HepG2 (cell line): Measurements from ENCODE around the gene GTF2A2. TPM values are rescaled to one million over a fixed set of nuclear protein-coding genes. Genes with fewer than 3 reads are reported as not detected.

ENCODE experiments used
- ARNT ChIP-seq: fragments of 450-650 bp; IDR thresholded peaks from 2 replicates; pipeline ENCODE4 v1.6.1; 2017
- CHD2 ChIP-seq: IDR thresholded peaks from 2 replicates; pipeline ENCODE4 v1.6.1; 2011; ENCODE audit warnings: low read depth, low read length, improper control_type of control experiment
- ERF ChIP-seq: IDR thresholded peaks from 2 replicates; pipeline ENCODE4 v1.6.1; 2018; ENCODE audit warnings: missing biosample characterization, missing genetic modification reagents
- ETS1 ChIP-seq: sonication (generic); formaldehyde crosslinking; IDR thresholded peaks from 2 replicates; pipeline ENCODE4 v1.4.0; 2020; ENCODE audit warnings: missing genetic modification reagents
- HNRNPH1 ChIP-seq: fragments of 200-400 bp; formaldehyde crosslinking; optimal IDR thresholded peaks from 2 replicates; pipeline ENCODE3; 2017; ENCODE audit warnings: mild to moderate bottlenecking, low read depth, low read length
- KLF12 ChIP-seq: sonication (generic); formaldehyde crosslinking; IDR thresholded peaks from 2 replicates; pipeline ENCODE4 v1.4.0; 2020; ENCODE audit warnings: missing genetic modification reagents, borderline replicate concordance
- KLF16 ChIP-seq, 2 experiments: sonication (generic) in 1 of 2; formaldehyde crosslinking in 1 of 2; IDR thresholded peaks; 2 replicates each; pipeline versions ENCODE4 v1.6.1 to v1.8.0; 2016 to 2023; ENCODE audit warnings: missing genetic modification reagents in 2 of 2, missing compliant biosample characterization in 1 of 2
- MAF1 ChIP-seq: sonication (generic); formaldehyde crosslinking; IDR thresholded peaks from 2 replicates; pipeline ENCODE4 v1.5.0; 2020; ENCODE audit warnings: missing genetic modification reagents, borderline replicate concordance
- MLLT10 ChIP-seq: sonication (generic); formaldehyde crosslinking; IDR thresholded peaks from 2 replicates; pipeline ENCODE4 v1.4.0; 2020; ENCODE audit warnings: missing genetic modification reagents
- NFIB ChIP-seq: sonication (generic); formaldehyde crosslinking; IDR thresholded peaks from 2 replicates; pipeline ENCODE4 v1.9.0; 2021; ENCODE audit warnings: missing genetic modification reagents, mild to moderate bottlenecking, borderline replicate concordance
- RELA ChIP-seq: sonication (generic); formaldehyde crosslinking; IDR thresholded peaks from 2 replicates; pipeline ENCODE4 v1.4.0; 2020; ENCODE audit warnings: missing genetic modification reagents
- SOX6 ChIP-seq, 2 experiments: fragments of 450-650 bp in 1 of 2; sonication (generic) in 1 of 2; formaldehyde crosslinking in 1 of 2; IDR thresholded peaks; 2 replicates each; pipeline versions ENCODE4 v1.4.0 to v1.6.1; 2017 to 2020; ENCODE audit warnings: antibody characterized with exemption in 1 of 2, mild to moderate bottlenecking in 1 of 2, missing genetic modification reagents in 1 of 2
- STAT5B ChIP-seq: sonication (generic); formaldehyde crosslinking; IDR thresholded peaks from 2 replicates; pipeline ENCODE4 v1.4.0; 2020; ENCODE audit warnings: missing genetic modification reagents
- TBL1XR1 ChIP-seq: fragments of 150-350 bp; IDR thresholded peaks from 2 replicates; pipeline ENCODE4 v1.6.1; 2014; ENCODE audit warnings: borderline replicate concordance, low read length; ENCODE audit not compliant: partially characterized antibody
- THRA ChIP-seq: sonication (generic); formaldehyde crosslinking; IDR thresholded peaks from 2 replicates; pipeline ENCODE4 v1.4.0; 2020; ENCODE audit warnings: missing genetic modification reagents, borderline replicate concordance
- ZFY ChIP-seq: sonication (generic); formaldehyde crosslinking; IDR thresholded peaks from 2 replicates; pipeline ENCODE4 v1.4.0; 2020; ENCODE audit warnings: missing genetic modification reagents
- ZNF138 ChIP-seq: sonication (generic); formaldehyde crosslinking; IDR thresholded peaks from 2 replicates; pipeline ENCODE4 v1.5.0; 2020; ENCODE audit warnings: mild to moderate bottlenecking, low read depth, missing genetic modification reagents
- ZNF484 ChIP-seq: sonication (generic); formaldehyde crosslinking; IDR thresholded peaks from 2 replicates; pipeline ENCODE4 v1.5.1; 2020; ENCODE audit warnings: mild to moderate bottlenecking, low read depth, missing genetic modification reagents, borderline replicate concordance
- ZNF510 ChIP-seq: sonication (generic); formaldehyde crosslinking; IDR thresholded peaks from 2 replicates; pipeline ENCODE4 v1.4.0; 2020; ENCODE audit warnings: low read depth, mild to moderate bottlenecking, missing genetic modification reagents
- ZNF547 ChIP-seq: sonication (generic); formaldehyde crosslinking; IDR thresholded peaks from 2 replicates; pipeline ENCODE4 v1.5.1; 2020; ENCODE audit warnings: mild to moderate bottlenecking, missing genetic modification reagents
- polyA plus RNA-seq, 8 experiments: library from polyadenylated mRNA; depleted of rRNA in 3 of 8; stranded (reverse) in 7 of 8; unstranded in 1 of 8; fragments of >200 nt; fragmentation: Illumina TruSeq in 4 of 8; extraction: Trizol in 4 of 8; gene quantifications; 2 replicates each; pipeline versions ENCODE4 v1.2.1 to v1.2.3, GENCODE V29; 2011 to 2016; ENCODE audit warnings: low read depth in 4 of 8, missing spikeins in 1 of 8, mixed read lengths in 1 of 8; ENCODE audit not compliant: insufficient read depth in 1 of 8
- total RNA-seq, 5 experiments: library from RNA; depleted of rRNA; stranded (reverse); fragments of >200 nt; fragmentation: Illumina TruSeq; extraction: Trizol; gene quantifications; 2 replicates each; pipeline ENCODE4 v1.2.3, GENCODE V29; 2016; ENCODE audit warnings: low read depth in 1 of 5
- TF ChIP-seq, protein P1 (sequence below): sonication (generic); formaldehyde crosslinking; IDR thresholded peaks from 2 replicates; pipeline ENCODE4 v1.9.0; 2021; ENCODE audit warnings: missing genetic modification reagents, borderline replicate concordance
- TF ChIP-seq, protein P2 (sequence below): IDR thresholded peaks from 2 replicates; pipeline ENCODE4 v1.6.1; 2016; ENCODE audit warnings: mild to moderate bottlenecking, missing biosample characterization, missing genetic modification reagents
- TF ChIP-seq, protein P3 (sequence below): sonication (generic); formaldehyde crosslinking; IDR thresholded peaks from 2 replicates; pipeline ENCODE4 v1.4.0; 2020; ENCODE audit warnings: mild to moderate bottlenecking, missing genetic modification reagents
- TF ChIP-seq, protein P4 (sequence below): sonication (generic); IDR thresholded peaks from 2 replicates; pipeline ENCODE4 v1.6.1; 2016; ENCODE audit warnings: low read depth, borderline replicate concordance

GTF2A2 gene
- total and polyA plus RNA-seq, 2 of the 13 experiments (the other 11 are each of a cell fraction or from before 2014, with no cell fraction given), result 24.4 to 106 TPM

DNA sequence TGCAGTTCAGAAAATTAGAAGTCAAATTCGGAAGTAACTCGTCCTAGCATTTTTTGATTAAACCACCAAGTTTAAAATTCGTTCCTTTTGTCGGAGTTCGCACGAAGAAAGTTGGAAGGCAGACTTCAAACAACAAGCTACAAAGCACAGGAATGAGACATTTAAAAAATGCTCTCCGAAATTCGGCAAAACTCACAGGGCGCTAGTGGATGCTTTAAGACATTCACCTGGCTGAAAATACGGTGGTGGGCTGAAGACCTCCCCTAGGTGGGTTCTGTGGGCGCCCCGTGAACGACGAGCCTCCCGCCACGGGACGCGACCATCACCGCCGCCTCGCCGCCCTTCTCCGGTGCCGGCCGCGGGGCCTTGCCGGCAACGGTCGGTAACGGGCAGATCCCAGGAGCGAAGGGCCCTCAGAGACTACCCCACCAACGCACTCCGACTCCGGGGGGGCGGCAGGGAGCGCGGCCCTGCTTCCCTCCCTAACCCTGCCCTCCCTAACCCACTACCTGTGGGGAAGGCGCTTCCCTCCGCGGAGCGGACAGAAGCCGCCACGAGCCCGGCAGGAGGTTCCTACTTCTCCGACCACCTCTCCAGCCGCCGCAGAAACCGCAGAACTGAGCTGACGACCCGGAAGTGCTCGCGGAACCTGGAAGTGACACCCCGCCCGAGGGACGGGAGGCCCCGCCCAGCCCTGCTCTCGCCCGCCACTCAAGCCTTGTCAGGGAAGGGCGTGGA is at the start of gene GTF2A2 (continued):
- TF ChIP-seq KLF16 (CRISPR knock-in tag; IDR thresholded peaks at IDR 0.05) (peak in 1 of 2 experiments; percentile 75; a peak in 1 of 4 replicates), MLLT10 (CRISPR knock-in tag) (no peak), ARNT (no peak), NFIB (CRISPR knock-in tag) (no peak), STAT5B (CRISPR knock-in tag) (no peak), RELA (peak; percentile 91), ETS1 (no peak), THRA (CRISPR knock-in tag) (peak; percentile 54; the same call in 1 of the 2 replicates), TBL1XR1 (no peak), ZNF510 (peak; percentile 68; the same call in 1 of the 2 replicates), HNRNPH1 (no peak), MAF1 (no peak), CHD2 (0 out of 2 replicates have a peak, but pooled peaks have one; percentile 25), KLF12 (CRISPR knock-in tag) (0 out of 2 replicates have a peak, but pooled peaks have one; percentile 44), SOX6 (IDR thresholded peaks at IDR 0.05) (no peak), SOX6 (CRISPR knock-in tag; IDR thresholded peaks at IDR 0.05) (peak; percentile 54; the same call in 1 of the 2 replicates), ZNF138 (no peak), ZNF547 (CRISPR knock-in tag) (peak; percentile 66; the same call in 1 of the 2 replicates), ZNF484 (no peak), ZFY (CRISPR knock-in tag) (peak; percentile 91), ERF (CRISPR knock-in tag) (peak; percentile 77)
- TF ChIP-seq, protein P1, sequence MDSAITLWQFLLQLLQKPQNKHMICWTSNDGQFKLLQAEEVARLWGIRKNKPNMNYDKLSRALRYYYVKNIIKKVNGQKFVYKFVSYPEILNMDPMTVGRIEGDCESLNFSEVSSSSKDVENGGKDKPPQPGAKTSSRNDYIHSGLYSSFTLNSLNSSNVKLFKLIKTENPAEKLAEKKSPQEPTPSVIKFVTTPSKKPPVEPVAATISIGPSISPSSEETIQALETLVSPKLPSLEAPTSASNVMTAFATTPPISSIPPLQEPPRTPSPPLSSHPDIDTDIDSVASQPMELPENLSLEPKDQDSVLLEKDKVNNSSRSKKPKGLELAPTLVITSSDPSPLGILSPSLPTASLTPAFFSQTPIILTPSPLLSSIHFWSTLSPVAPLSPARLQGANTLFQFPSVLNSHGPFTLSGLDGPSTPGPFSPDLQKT (CRISPR knock-in tag), result no peak
- TF ChIP-seq, protein P2, sequence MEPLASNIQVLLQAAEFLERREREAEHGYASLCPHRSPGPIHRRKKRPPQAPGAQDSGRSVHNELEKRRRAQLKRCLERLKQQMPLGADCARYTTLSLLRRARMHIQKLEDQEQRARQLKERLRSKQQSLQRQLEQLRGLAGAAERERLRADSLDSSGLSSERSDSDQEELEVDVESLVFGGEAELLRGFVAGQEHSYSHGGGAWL, result peak; percentile 85
- TF ChIP-seq, protein P3, sequence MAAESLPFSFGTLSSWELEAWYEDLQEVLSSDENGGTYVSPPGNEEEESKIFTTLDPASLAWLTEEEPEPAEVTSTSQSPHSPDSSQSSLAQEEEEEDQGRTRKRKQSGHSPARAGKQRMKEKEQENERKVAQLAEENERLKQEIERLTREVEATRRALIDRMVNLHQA, result no peak
- TF ChIP-seq, protein P4, sequence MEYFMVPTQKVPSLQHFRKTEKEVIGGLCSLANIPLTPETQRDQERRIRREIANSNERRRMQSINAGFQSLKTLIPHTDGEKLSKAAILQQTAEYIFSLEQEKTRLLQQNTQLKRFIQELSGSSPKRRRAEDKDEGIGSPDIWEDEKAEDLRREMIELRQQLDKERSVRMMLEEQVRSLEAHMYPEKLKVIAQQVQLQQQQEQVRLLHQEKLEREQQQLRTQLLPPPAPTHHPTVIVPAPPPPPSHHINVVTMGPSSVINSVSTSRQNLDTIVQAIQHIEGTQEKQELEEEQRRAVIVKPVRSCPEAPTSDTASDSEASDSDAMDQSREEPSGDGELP, result peak; percentile 12; the same call in 1 of the 2 replicates
